HCT116 (cell line): ENCODE data around the gene PLA2G1B. TPM values are rescaled to one million over a fixed set of nuclear protein-coding genes. Genes with fewer than 3 reads are reported as not detected.

Experiments used
- ATAC-seq: fragments of 200-7000 bp; cut with Tn5 transposase; 2 replicates; pipeline ENCODE4 v1.9.1; 2020; ENCODE audit warnings: mild to moderate bottlenecking, moderate library complexity
- BruUV-seq: library from RNA; stranded (reverse); fragments of 400-500 nt; replicated peaks from 2 replicates; lab custom pipeline; 2021; lab: Mats Ljungman, UMichigan
- CTCF ChIA-PET: fragments of 300-600 bp; sonication (Branson Sonifier 250); formaldehyde crosslinking; loops from one replicate; lab custom pipeline; 2021; ENCODE audit warnings: antibody characterized with exemption; lab: Charles Lee
- POLR2A ChIA-PET: fragments of 300-600, 350-600 bp; sonication (Branson Sonifier 250); formaldehyde crosslinking; loops from one replicate; lab custom pipeline; 2021; ENCODE audit warnings: antibody characterized with exemption; lab: Charles Lee
- RAD21 ChIA-PET, 2 experiments: fragments of 300-600 bp; sonication (Branson Sonifier 250); formaldehyde crosslinking; loops; one replicate each; lab custom pipeline; 2023; ENCODE audit warnings: low total read pairs in 2 of 2; ENCODE audit not compliant: uncharacterized antibody in 2 of 2, unreplicated experiment in 2 of 2, low non-redundant PET in 1 of 2; lab: Charles Lee
- DNase-seq: peaks from one replicate; pipeline ENCODE4 v3.0.0-alpha.2; 2010; ENCODE audit warnings: low read depth, low spot score
- H2AFZ ChIP-seq: fragments of 200-600 bp; shearing (Covaris generic), sonication (generic); 2 replicates; pipeline ENCODE4 v1.6.1; 2017; ENCODE audit warnings: low read depth, mixed run types, mixed read lengths, antibody characterized with exemption, low read length; ENCODE audit not compliant: poor library complexity, severe bottlenecking
- H3K27ac ChIP-seq: 2 replicates; pipeline ENCODE4 v1.5.1; 2012; ENCODE audit warnings: low read depth, low read length
- H3K27me3 ChIP-seq: fragments of 200-600 bp; sonication (generic); 2 replicates; pipeline ENCODE4 v1.6.1; 2016; ENCODE audit warnings: mixed run types, low read length, mixed read lengths; ENCODE audit not compliant: insufficient read depth
- H3K36me3 ChIP-seq, 2 experiments: fragments of 200-500 bp in 1 of 2; fragments of 200-600 bp in 1 of 2; sonication (Bioruptor generic) in 1 of 2; sonication (generic) in 1 of 2; 2 replicates each; pipeline versions ENCODE4 v1.5.1 to v1.6.1; 2014 to 2016; ENCODE audit warnings: low read length in 2 of 2, inconsistent platforms in 1 of 2, mixed read lengths in 1 of 2, mixed run types in 1 of 2; ENCODE audit not compliant: insufficient read depth in 2 of 2, control insufficient read depth in 1 of 2
- H3K4me1 ChIP-seq, 2 experiments: fragments of 200-600 bp in 1 of 2; sonication (generic) in 1 of 2; 2 replicates each; pipeline versions ENCODE4 v1.5.1 to v1.6.1; 2012 to 2017; ENCODE audit warnings: low read length in 2 of 2, inconsistent platforms in 1 of 2, mild to moderate bottlenecking in 1 of 2, mixed read lengths in 1 of 2, mixed run types in 1 of 2, moderate library complexity in 1 of 2; ENCODE audit not compliant: insufficient read depth in 2 of 2, control insufficient read depth in 1 of 2
- H3K4me2 ChIP-seq: fragments of 200-600 bp; sonication (generic); 2 replicates; pipeline ENCODE4 v1.6.1; 2017; ENCODE audit warnings: mixed run types, low read length, mixed read lengths
- H3K4me3 ChIP-seq, 2 experiments: fragments of 200-600 bp in 1 of 2; sonication (generic) in 1 of 2; replicated peaks in 1 of 2; 2 replicates each; pipeline ENCODE4 v1.5.1; 2011 to 2016; ENCODE audit warnings: low read length in 2 of 2, control low read depth in 1 of 2, low read depth in 1 of 2, mild to moderate bottlenecking in 1 of 2, mixed read lengths in 1 of 2, mixed run types in 1 of 2
- H3K79me2 ChIP-seq: fragments of 200-600 bp; sonication (generic); 2 replicates; pipeline ENCODE4 v1.6.1; 2017; ENCODE audit warnings: mild to moderate bottlenecking, mixed run types, low read length, moderate library complexity, mixed read lengths; ENCODE audit not compliant: insufficient read depth
- H3K9ac ChIP-seq: fragments of 200-600 bp; sonication (generic); 2 replicates; pipeline ENCODE4 v1.6.1; 2016; ENCODE audit warnings: low read length, mixed read lengths
- H3K9me2 ChIP-seq: fragments of 200-600 bp; sonication (generic), shearing (Covaris generic); 2 replicates; pipeline ENCODE4 v1.6.1; 2017; ENCODE audit warnings: mixed run types, mild to moderate bottlenecking, moderate library complexity; ENCODE audit not compliant: insufficient read depth
- H3K9me3 ChIP-seq, 2 experiments: fragments of 200-500 bp in 1 of 2; fragments of 200-600 bp in 1 of 2; sonication (Bioruptor generic) in 1 of 2; sonication (generic) in 1 of 2; 2 replicates each; pipeline ENCODE4 v1.6.1; 2014 to 2017; ENCODE audit warnings: low read length in 2 of 2, mixed read lengths in 2 of 2, inconsistent platforms in 1 of 2, low read depth in 1 of 2, mild to moderate bottlenecking in 1 of 2, mixed run types in 1 of 2, moderate library complexity in 1 of 2; ENCODE audit not compliant: control insufficient read depth in 1 of 2, insufficient read depth in 1 of 2
- H4K20me1 ChIP-seq: fragments of 200-600 bp; sonication (generic), shearing (Covaris generic); 2 replicates; pipeline ENCODE4 v1.6.1; 2017; ENCODE audit warnings: mixed run types, mild to moderate bottlenecking, moderate library complexity; ENCODE audit not compliant: insufficient read depth
- ATF3 ChIP-seq: IDR thresholded peaks from 2 replicates; pipeline ENCODE4 v1.6.1; 2012
- CBX3 ChIP-seq: IDR thresholded peaks from 2 replicates; pipeline ENCODE4 v1.6.1; 2012; ENCODE audit warnings: low read depth
- CTCF ChIP-seq, 3 experiments: fragments of 200-600 bp in 1 of 3; sonication (generic) in 1 of 3; IDR thresholded peaks in 2 of 3; conservative IDR thresholded peaks in 1 of 3; 2 replicates each; pipeline ENCODE4 v1.5.1; 2012 to 2017; ENCODE audit warnings: low read depth in 2 of 3, low read length in 2 of 3, antibody characterized with exemption in 1 of 3, borderline replicate concordance in 1 of 3, control low read depth in 1 of 3, mild to moderate bottlenecking in 1 of 3, mixed read lengths in 1 of 3, mixed run types in 1 of 3, moderate library complexity in 1 of 3; ENCODE audit not compliant: insufficient read depth in 1 of 3
- EGR1 ChIP-seq: IDR thresholded peaks from 2 replicates; pipeline ENCODE4 v1.6.1; 2012; ENCODE audit warnings: low read depth
- ELF1 ChIP-seq: IDR thresholded peaks from 2 replicates; pipeline ENCODE4 v1.6.1; 2012; ENCODE audit warnings: low read depth, borderline replicate concordance
- FOSL1 ChIP-seq: IDR thresholded peaks from 2 replicates; pipeline ENCODE4 v1.6.1; 2012; ENCODE audit warnings: low read depth
- JUND ChIP-seq: IDR thresholded peaks from 2 replicates; pipeline ENCODE4 v1.6.1; 2012
- POLR2AphosphoS5 ChIP-seq: IDR thresholded peaks from 2 replicates; pipeline ENCODE4 v1.6.1; 2011; ENCODE audit warnings: mild to moderate bottlenecking, low read depth, low read length, moderate library complexity
- ZFX ChIP-seq: fragments of 450-650 bp; IDR thresholded peaks from 2 replicates; pipeline ENCODE4 v1.6.1; 2017
- intact Hi-C: fragments of 100-400 bp; cut with micrococcal nuclease; formaldehyde crosslinking; loops from 2 replicates; pipeline ENCODE4 v1.10.0; 2022
- total RNA-seq: library from RNA; stranded (reverse); gene quantifications from one replicate; pipeline ENCODE4 v1.2.1, GENCODE V29; 2021; ENCODE audit not compliant: unreplicated experiment
- TF ChIP-seq, protein P1 (sequence below): IDR thresholded peaks from 2 replicates; pipeline ENCODE4 v1.6.1; 2011; ENCODE audit warnings: mild to moderate bottlenecking, low read length, moderate library complexity; ENCODE audit not compliant: insufficient replicate concordance; ENCODE audit errors: extremely low read depth

Gene PLA2G1B
- total RNA-seq, 1 experiment from 2014 or later: 2.0 TPM

GRCh38 chr12:120328228-120328627 is 649 bp upstream of the PLA2G1B start (continued):
- TF ChIP-seq CTCF (IDR thresholded peaks at IDR 0.05 in 2 of 3, conservative IDR thresholded peaks at IDR 0.05 in 1 of 3; ENCODE audit: borderline replicate concordance in 1 of 3, insufficient read depth in 1 of 3, low read depth in 2 of 3, low read length in 2 of 3): no peak
- TF ChIP-seq ATF3: no peak
- TF ChIP-seq JUND: no peak
- no peak for TF ChIP-seq FOSL1
- TF ChIP-seq, protein P1, sequence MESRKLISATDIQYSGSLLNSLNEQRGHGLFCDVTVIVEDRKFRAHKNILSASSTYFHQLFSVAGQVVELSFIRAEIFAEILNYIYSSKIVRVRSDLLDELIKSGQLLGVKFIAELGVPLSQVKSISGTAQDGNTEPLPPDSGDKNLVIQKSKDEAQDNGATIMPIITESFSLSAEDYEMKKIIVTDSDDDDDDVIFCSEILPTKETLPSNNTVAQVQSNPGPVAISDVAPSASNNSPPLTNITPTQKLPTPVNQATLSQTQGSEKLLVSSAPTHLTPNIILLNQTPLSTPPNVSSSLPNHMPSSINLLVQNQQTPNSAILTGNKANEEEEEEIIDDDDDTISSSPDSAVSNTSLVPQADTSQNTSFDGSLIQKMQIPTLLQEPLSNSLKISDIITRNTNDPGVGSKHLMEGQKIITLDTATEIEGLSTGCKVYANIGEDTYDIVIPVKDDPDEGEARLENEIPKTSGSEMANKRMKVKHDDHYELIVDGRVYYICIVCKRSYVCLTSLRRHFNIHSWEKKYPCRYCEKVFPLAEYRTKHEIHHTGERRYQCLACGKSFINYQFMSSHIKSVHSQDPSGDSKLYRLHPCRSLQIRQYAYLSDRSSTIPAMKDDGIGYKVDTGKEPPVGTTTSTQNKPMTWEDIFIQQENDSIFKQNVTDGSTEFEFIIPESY: no peak
- TF ChIP-seq POLR2AphosphoS5: no peak
- no peak for TF ChIP-seq ELF1

GRCh38 chr12:120324841-120325417 is 2.6 kb downstream of the PLA2G1B start:
- H3K4me2 ChIP-seq: peak overlapping the region; percentile 100
- H2AFZ ChIP-seq: peak overlapping the region; percentile 1
- ATAC-seq: no peak
- no peak for TF ChIP-seq ZFX
- no peak for TF ChIP-seq CBX3
- no peak for TF ChIP-seq EGR1
- no peaks in the 10 kb centered on the region for H3K9me2 ChIP-seq
- H3K27ac ChIP-seq: no peak overlapping the region
- CTCF ChIA-PET: interaction anchor here (0.8 to 1.6 kb wide), 2 partner anchors 10 to 11 kb away, joined by 3 to 4 read pairs; no protein-coding TSS in a partner anchor
- H3K79me2 ChIP-seq: no peaks in the 10 kb centered on the region
- DNase-seq: no peak
- intact Hi-C loops: loop anchor here (2.0 to 10.0 kb wide), 5 partner anchors 210 to 770 kb away; partner anchors contain the start of genes POP5 and RNF10
- peaks cover 0 to 8% of the 10 kb centered on the region in 2 experiments; a peak in 1 of 4 replicates for H3K4me1 ChIP-seq
- H3K36me3 ChIP-seq: no peaks in the 10 kb centered on the region
- peak overlapping the region in 1 of 2 experiments; percentile 66; a peak in 1 of 4 replicates for H3K4me3 ChIP-seq
- POLR2A ChIA-PET: interaction anchor here (1.0 kb wide), 1 partner anchor 33 kb away, joined by 3 read pairs; the partner anchor contains the start of gene RNU4-2
- BruUV-seq: no TSS peak
- H3K9ac ChIP-seq: no peak overlapping the region
- no peaks in the 10 kb centered on the region for H4K20me1 ChIP-seq
- H3K9me3 ChIP-seq: no peaks in the 10 kb centered on the region
- RAD21 ChIA-PET: no interaction called here
- no peaks in the 10 kb centered on the region for H3K27me3 ChIP-seq
